Measurements from ENCODE around the gene APCS.
A peak's percentile ranks its signal among the peaks of the same experiment; 100 is the strongest.

The APCS gene

DNA sequence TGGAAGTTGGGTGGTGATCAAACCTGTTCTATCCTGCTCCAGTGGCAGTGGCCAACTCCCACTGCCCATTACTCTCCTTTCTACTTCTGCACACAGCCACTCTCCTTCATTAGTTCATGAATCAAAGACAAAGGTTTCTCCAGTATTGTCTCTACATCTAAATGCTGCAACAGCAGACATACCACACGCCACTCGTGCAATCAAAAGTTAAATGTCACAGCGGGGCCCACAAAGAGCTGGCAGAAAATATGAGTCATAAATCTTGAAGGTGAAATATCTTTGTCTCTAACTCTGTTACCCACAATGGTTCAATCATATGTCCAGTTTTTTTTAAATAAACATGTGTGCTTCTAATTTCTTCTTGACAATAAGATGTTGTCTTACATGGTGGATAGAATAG is 13.3 kb downstream of the APCS start:
- H3K4me3 Mint-ChIP-seq: no peak overlapping the region
- H3K27me3 Mint-ChIP-seq: peaks cover 33% of the 10 kb centered on the region
- H3K4me1 Mint-ChIP-seq (ENCODE audit: low read depth): peaks cover 3% of the 10 kb centered on the region
- no peaks in the 10 kb centered on the region for H3K9me3 Mint-ChIP-seq
- no peaks in the 10 kb centered on the region for H3K36me3 Mint-ChIP-seq (ENCODE audit: low read depth)
- peak overlapping the region; percentile 56 for H3K27ac Mint-ChIP-seq

GRCh38 chr1:159602501-159602999 is 14.9 kb downstream of the APCS start:
- Mint-ChIP-seq H3K9me3 (no peaks in the 10 kb centered on the region), H3K27ac (no peak overlapping the region), H3K4me3 (no peak overlapping the region), H3K36me3 (ENCODE audit: low read depth) (no peaks in the 10 kb centered on the region), H3K27me3 (peaks cover 35% of the 10 kb centered on the region), H3K4me1 (ENCODE audit: low read depth) (peaks cover 3% of the 10 kb centered on the region)

GRCh38 chr1:159612211-159612885 is 24.7 kb downstream of the APCS start:
- no peaks in the 10 kb centered on the region for H3K4me1 Mint-ChIP-seq (ENCODE audit: low read depth)
- no peaks in the 10 kb centered on the region for H3K9me3 Mint-ChIP-seq
- no peaks in the 10 kb centered on the region for H3K36me3 Mint-ChIP-seq (ENCODE audit: low read depth)
- H3K4me3 Mint-ChIP-seq: no peak overlapping the region
- H3K27ac Mint-ChIP-seq: no peak overlapping the region
- H3K27me3 Mint-ChIP-seq: peaks cover 12% of the 10 kb centered on the region

DNA sequence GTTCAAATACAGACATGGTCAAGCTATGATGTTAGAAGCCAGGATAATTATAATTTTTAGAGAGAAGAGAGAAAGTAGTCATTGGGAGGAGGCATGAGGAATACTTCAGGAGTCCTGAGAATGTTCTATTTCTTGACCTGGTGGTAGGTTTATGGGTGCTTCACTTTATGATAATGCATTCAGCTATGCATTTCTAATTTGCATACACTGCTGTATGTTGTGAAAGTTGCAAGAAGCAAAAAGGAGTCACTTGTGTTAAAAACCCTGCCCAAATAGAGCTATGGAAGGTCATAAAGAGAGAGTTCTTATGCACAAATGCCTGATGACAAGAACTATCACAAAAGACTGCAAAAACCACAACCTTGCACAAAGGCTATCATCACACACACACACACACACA is 45.3 kb downstream of the APCS start:
- H3K27ac Mint-ChIP-seq: no peak overlapping the region
- no peaks in the 10 kb centered on the region for H3K4me1 Mint-ChIP-seq (ENCODE audit: low read depth)
- peaks cover 8% of the 10 kb centered on the region for H3K27me3 Mint-ChIP-seq
- no peaks in the 10 kb centered on the region for H3K36me3 Mint-ChIP-seq (ENCODE audit: low read depth)
- no peak overlapping the region for H3K4me3 Mint-ChIP-seq
- H3K9me3 Mint-ChIP-seq: no peaks in the 10 kb centered on the region
